Cortex of kidney (tissue), 1 donor: ENCODE data around the gene CNTNAP2.

Source experiments
- DNase-seq: peaks from one replicate; lab custom pipeline; 2025; lab: John Stamatoyannopoulos, UW

The CNTNAP2 gene

GRCh38 chr7:147857152-147858140 is 1740.8 kb downstream of the CNTNAP2 start:
- DNase-seq, result no peak

- DNase-seq, result no peak
Observed at GRCh38 chr7:147858421-147858820, 1741.8 kb downstream of the CNTNAP2 start.

GRCh38 chr7:147859033-147859432 is 1742.4 kb downstream of the CNTNAP2 start:
- DNase-seq, result no peak

- DNase-seq, result no peak
Observed at GRCh38 chr7:147859486-147859885, 1742.9 kb downstream of the CNTNAP2 start.

- DNase-seq, result no peak
Observed at GRCh38 chr7:147861058-147861716, 1744.6 kb downstream of the CNTNAP2 start.

- no peak for DNase-seq
Observed at GRCh38 chr7:147861945-147862344, 1745.3 kb downstream of the CNTNAP2 start.

GRCh38 chr7:147869456-147869855 is 1752.9 kb downstream of the CNTNAP2 start:
- DNase-seq, result no peak

GRCh38 chr7:147878912-147879661 is 1762.5 kb downstream of the CNTNAP2 start:
- no peak for DNase-seq

GRCh38 chr7:147885869-147886268 is 1769.3 kb downstream of the CNTNAP2 start:
- no peak for DNase-seq

GRCh38 chr7:147894271-147894670 is 1777.7 kb downstream of the CNTNAP2 start:
- DNase-seq, result no peak

GRCh38 chr7:147896121-147896520 is 1779.5 kb downstream of the CNTNAP2 start:
- no peak for DNase-seq

- DNase-seq, result no peak
Observed at GRCh38 chr7:147903536-147904218, 1787.1 kb downstream of the CNTNAP2 start.

GRCh38 chr7:147904219-147904576 is 1787.6 kb downstream of the CNTNAP2 start:
- no peak for DNase-seq

- no peak for DNase-seq
Observed at GRCh38 chr7:147909431-147910148, 1793.0 kb downstream of the CNTNAP2 start.

GRCh38 chr7:147911201-147911601 is 1794.6 kb downstream of the CNTNAP2 start:
- DNase-seq, result no peak

- DNase-seq, result no peak
Observed at GRCh38 chr7:147912291-147912690, 1795.7 kb downstream of the CNTNAP2 start.

- DNase-seq, result no peak
Observed at GRCh38 chr7:147912946-147913638, 1796.5 kb downstream of the CNTNAP2 start.

- no peak for DNase-seq
Observed at GRCh38 chr7:147915781-147916180, 1799.2 kb downstream of the CNTNAP2 start.

GRCh38 chr7:147916573-147916972 is 1800.0 kb downstream of the CNTNAP2 start:
- DNase-seq, result no peak

GRCh38 chr7:147923841-147924240 is 1807.2 kb downstream of the CNTNAP2 start:
- no peak for DNase-seq

GRCh38 chr7:147937428-147937827 is 1820.8 kb downstream of the CNTNAP2 start:
- no peak for DNase-seq
